ENCODE data around the gene DEPP1.

The DEPP1 gene

DNA sequence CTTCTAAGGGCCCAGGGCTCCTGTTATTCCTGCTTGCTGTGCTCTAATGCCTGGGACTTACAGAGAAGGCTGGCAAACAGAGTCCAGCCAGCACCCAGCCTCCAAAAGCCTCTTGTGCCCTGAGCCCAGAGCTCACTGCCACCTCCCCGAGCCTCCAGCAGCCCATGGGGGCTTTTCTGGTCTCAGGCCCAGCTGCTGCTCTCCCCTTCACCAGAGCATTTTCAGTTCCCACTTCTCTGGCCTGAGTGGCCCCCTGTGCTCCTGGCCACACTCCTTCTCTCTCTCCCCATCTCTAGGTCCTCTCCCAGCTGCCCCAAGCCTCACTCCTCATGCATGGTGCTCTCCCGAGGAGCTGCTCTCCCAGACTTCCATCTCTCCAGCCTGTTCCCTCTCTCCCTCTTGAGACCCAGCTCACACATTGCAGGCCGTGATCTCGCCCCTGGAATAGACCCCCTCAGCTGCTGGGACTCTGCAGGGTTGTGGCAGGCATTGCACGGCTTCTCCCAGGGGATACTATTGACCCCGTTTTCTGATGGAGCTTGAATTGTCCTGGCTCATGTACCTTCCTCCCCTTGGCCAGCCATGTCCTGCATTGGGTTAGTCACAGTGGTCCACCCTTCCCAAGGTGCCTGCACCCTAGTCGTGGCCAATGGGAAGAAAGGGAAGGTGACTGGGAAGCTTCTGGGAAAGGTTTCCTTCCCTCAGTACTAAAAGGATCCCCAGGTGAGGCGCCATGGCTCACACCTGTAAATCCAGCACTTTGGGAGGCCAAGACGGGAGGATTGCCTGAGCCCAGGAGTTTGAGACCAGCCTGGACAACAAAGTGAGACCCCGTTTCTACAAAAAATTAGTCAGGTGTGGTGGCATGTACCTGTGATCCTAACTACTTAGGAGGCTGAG is 28.0 kb downstream of the DEPP1 start:
- DNase-seq, result no peak

DNA sequence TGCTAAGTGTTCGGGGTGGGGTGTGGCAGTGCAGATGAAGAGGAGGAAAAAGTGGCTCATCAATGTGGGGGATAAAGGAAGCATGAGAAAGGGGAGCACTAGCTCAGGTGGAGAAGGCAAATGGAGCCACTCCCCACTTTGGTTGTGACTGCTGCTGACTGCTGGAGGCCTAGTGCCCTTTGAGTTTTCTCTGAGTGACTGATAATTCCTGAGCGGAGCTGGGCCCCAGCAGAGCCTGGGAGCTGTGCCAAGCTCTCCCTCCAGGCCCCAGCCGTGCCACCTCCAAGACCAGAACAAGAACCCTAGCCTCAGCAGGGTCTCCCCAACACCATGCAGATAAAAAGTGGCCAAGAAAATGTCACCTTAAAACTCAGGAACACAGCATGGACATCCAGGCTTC is 28.7 kb downstream of the DEPP1 start:
- no peak for DNase-seq

DNA sequence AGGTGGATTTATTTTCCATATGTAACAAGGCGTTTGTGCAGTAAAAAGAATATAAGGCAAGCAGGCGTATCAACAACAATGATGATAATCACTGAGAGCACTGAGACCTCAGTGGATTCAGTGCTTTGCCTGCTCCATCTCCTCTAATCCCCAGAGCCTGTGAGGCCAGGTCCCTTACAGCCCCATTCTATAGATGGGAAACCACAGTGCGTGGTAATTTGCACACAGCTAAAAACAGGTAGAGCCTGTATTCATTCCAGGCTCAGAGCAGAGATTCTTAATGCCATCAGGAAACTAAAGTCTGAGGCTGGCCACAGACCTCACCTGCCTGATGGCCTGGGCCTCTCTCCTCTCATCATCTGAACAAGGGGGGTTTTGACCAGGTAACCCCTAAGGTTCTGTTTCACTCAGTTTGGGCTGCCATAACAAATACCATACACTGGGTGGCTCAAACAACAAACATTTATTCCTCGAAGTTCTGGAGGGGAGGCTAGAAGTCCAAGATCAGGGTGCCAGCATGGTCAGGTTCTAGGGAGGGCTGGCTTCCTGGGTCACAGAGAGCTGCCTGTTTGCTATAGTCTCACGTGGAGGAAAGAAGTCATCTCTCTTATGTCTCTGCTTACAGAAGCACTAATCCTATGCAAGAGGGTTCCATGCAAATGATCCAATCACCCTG is 29.3 kb downstream of the DEPP1 start:
- DNase-seq, result no peak

DNA sequence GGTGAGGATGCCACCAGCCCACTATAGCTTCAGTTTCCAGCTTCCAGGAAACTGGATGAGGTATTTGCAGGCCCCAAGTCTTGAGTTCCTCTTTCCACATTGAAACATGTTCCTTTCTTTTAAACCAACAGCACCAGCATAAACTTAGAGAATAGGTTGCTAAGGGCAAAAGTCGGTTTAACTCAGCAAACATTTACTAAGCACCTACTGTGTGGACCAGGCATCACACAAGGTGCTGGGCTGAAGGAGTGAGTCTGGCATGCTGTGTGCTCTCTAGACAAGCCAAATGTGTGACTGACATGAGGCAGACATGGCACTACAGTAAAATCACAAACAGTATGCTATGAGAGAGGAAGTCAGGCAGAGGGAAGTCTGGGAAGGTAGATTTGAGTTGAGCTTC is 30.0 kb downstream of the DEPP1 start:
- DNase-seq, result no peak

DNA sequence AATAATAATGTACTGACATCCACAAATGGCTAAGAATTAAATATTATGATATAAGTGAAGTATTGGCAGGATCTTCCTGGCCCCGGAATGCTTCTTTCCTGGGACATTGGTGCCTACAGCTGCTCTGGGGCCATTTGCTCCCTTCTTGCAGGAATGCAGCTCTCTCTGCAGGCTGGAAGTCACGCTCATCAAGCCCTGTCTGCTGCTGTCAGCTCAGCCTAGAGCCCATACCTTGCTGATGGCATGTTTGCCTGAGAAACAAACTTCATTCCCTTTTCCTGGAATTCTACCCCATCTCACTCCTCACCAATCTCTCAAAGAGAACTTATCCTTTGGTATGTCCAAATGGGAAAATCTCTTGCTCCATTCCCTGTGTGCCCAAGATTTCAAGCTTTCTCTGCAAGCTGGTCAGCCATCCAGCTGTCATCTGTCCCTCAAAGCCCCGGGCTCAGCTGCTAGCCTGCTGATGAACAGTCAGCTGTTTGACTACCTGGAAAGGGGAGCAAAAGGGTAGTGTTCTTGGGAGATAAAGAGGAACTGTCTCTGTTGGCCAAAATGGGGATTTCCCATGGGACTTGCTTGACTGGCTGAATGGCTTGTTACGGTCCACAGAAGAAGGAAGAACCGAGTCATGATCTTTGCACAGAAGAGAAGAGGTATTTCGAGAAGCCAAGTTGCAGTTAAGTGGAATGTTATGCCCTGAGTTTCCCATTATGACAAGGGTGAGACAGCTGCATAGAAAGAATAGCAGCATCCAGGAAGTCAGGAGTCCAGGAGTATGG is 31.0 kb downstream of the DEPP1 start:
- no peak for DNase-seq

DNA sequence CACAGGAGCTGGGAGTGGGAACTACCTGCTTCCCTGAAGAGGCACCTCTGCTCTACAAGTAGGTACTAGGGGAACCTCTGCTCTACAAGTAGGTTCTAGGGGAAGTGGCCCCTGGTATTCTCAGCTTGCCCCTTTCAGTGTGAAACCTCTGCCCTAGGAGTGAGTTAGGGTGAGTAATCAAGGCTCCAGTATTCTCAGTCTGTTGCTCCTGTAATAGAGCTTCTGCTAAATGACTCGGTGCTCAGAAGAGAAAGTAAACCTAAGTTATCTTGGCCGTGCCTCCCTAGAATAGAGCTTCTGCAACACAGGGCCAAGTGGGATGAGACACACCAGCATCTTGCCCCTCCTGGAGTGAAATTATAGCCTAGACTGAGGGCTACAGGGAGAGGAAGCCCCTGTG is 32.4 kb downstream of the DEPP1 start:
- DNase-seq, result no peak

DNA sequence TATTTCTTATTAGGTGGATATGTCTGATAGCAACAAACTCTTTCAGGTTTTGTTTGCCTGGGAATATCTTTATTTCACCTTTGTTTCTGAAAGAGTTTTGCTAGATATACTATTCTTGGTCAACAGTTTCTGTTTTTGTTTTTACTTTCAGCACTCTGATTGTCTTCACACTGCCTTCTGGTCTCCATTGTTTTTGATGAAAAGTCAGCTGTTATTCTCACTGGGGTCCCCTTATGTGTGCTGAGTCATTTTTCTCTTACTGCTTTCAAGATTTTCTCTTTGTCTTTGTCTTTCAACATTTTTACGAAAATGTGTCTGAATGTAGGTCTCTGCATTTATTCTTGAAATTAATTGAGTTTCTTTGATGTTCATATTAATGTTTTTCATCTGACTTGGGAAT is 34.3 kb downstream of the DEPP1 start:
- no peak for DNase-seq

DNA sequence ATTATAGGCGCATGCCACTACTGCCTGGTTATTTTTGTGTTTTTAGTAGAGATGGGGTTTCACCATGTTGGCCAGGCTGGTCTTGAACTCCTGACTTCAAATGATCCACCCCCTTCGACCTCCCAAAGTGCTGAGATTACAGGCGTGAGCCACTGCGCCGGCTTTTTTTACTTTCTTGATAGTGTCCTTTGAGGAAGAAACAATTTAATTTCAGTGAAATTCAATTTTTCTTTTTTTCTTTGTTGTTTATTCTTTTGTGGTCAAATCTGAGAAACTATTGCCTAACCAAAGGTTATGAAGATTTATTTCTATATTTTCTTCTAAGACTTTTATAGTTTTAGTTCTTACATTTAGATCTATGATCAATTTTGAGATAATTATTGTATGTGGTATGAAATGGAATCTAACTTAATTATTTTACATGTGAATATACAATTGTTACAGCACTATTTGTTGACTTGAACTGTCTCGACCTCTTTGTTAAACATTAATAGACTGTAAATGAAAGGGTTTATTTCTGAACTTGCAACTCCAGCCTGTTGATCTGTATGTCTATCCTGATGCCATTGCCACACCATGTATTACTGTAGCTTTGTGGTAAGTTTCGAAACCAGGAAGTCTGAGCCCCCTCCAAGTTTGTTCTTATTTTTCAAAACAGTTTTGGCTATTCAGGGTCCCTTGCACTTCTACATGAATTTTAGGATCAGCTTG is 38.8 kb downstream of the DEPP1 start:
- DNase-seq, result no peak

DNA sequence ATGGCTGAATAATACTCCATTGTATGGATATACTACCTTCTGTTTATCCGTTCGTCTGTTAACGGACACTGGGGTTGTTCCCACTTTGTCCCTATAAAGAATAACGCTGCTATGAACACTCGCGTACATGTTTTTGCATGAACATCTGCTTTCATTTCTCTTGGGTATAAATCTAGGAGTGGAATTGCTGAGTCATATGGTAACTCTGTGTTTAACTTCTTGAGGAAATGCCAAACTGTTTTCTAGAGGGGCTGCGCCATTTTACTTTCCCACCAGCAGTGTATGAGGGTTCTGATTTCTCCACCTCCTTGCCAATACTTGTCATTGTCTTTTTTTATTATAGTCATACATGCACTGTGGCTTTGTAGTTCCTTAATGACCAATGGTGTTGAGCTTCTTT is 39.7 kb downstream of the DEPP1 start:
- no peak for DNase-seq

DNA sequence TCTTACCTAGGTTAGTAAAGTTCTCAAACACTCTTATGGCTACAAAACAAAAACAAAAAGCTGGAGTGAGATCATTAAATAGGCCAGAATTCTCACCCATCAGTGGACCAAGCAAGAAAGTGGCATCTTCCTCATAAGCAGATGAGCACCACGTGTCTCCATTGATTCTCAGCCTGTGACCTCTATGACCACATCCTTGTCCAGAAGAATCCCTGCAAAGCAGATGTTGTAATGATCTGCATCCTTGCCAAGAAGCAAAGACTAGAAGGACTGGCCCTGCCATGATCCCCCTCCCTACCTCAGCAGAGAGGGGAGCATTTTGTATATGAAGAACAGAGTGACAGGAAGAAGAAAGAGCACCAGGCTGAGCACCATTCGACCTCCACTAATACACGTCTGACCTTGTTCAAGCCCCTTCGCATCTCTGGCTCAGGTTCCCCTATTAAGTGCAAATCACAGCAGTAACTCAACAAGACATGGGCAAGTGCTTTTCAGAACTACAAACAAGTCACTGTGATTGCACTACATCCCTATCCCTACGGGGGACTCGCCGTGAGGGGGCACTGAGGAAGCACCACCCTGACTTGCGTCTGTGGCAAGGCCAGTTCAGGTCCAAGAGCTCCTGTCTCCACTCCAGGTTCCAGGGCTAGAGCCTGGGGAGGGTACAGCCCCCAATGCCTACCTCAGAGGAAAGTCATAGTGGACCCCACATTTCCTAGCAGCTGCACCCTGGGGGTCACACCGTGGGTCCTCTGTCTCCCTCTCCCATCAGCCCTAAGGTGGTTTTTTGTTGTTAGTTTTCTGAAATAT is 41.2 kb downstream of the DEPP1 start:
- no peak for DNase-seq

DNA sequence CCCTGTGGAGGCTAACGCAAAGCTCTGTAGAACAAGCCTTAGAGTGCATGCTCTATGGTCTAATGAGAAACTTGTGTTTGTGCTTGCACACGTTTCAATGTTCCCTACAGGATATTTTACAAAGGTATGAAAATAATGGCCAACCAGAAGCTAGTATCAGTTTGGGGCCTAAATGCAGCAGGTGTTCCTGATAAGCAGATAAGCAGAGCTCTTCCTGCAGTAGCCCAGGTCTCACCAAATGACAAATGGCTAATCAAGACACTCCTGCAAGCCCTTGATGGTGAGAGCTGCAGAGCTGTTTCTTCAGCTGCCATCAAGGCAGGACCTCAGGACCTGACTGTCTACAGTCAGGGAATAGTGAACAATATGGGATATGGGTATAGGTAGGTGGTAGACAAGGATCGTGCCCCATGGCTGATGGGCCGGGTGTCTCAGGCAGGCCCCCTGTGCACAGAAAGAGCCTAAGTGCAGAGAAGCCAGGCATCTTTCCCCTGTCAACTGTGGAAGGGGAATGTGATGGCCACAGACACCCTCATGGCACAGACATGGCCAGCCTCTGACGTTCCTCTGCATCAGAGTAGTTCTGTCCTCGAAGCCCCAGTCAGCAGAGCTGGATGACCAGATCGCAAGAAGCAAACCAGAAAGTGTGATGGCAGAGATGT is 42.2 kb downstream of the DEPP1 start:
- DNase-seq, result no peak

DNA sequence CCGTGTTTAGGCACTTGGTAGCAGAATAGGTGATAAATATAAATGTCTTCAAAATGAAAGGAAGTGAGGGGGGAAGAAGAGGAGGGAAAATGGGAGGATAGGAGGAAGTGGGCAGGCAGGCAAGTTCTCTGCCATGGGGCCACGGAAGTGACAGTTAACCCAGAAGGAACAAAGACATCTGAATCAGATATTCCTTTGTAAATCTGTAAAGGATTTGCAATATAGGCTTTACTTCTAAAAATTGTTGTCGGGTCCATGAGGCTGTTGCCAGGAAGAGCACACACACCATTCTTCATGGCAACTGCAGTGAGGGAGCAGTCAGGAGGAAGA is 42.7 kb downstream of the DEPP1 start:
- DNase-seq, result no peak

DNA sequence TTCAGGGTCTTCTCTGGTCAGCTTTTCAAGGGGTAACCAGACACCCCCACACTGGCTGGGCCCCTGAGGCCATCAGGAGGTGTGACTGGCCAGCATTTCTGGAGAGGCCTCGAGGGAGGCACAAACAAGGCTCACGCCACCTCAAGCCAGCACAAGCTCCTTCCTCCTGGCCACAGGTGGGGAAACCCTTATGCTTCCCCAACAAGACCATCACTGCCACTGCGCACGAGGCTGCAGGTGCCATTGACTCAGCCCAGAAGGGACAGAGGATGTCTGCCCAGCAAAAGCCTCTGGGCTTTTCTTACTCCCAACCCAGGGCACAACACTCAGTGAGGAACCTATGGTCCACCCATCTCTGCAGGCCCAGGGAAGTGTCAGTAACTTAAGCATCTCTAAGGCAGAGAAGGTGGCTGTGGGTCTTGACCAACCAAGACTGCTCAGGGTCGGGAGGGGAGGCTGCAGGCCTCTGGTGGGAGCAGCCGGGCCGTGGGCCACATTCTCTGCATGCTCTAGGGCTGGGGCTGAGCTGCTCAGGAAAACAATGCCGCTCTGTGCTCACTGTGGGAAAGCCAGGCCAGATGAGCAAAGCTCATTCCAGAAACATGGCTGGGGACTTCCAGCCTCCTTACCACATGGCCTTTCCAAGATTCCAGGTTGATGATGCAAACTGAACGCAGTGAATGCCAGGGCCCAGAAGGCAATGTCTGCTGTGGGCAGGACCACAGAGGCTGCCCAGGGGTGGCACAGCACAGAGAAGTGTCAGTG is 43.2 kb downstream of the DEPP1 start:
- DNase-seq, result no peak

DNA sequence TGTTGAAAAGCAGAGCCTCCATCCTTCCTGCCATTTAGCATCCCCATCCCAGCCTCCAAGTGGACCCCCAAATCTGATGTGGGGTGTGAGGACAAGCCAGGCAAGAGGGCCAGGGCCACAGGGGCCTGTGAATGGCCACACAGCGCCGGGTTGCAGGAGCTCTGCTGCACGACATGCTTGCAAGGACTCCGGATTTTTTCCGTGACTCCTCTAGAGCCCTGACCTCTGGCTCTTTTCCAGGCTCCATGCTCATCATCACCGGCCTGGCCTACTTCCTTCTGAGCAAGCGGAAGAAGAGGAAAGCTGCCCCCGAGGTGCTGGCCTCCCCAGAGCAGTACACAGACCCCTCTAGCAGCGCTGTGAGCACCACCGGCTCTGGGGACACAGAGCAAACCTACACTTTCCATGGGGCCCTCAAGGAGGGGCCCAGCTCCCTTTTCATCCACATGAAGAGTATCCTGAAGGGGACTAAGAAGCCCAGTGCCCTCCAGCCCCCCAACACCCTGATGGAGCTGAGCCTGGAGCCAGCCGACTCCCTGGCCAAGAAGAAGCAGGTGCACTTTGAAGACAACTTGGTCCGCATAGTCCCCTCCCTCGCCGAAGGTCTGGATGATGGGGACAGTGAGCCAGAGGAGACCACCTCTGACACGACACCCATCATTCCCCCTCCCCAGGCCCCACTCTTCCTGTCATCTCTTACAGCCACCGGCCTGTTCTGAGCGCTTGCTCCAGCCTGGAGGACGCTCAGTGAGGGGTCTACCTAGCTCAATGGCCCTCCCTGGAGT is 44.0 kb downstream of the DEPP1 start:
- no peak for DNase-seq

DNA sequence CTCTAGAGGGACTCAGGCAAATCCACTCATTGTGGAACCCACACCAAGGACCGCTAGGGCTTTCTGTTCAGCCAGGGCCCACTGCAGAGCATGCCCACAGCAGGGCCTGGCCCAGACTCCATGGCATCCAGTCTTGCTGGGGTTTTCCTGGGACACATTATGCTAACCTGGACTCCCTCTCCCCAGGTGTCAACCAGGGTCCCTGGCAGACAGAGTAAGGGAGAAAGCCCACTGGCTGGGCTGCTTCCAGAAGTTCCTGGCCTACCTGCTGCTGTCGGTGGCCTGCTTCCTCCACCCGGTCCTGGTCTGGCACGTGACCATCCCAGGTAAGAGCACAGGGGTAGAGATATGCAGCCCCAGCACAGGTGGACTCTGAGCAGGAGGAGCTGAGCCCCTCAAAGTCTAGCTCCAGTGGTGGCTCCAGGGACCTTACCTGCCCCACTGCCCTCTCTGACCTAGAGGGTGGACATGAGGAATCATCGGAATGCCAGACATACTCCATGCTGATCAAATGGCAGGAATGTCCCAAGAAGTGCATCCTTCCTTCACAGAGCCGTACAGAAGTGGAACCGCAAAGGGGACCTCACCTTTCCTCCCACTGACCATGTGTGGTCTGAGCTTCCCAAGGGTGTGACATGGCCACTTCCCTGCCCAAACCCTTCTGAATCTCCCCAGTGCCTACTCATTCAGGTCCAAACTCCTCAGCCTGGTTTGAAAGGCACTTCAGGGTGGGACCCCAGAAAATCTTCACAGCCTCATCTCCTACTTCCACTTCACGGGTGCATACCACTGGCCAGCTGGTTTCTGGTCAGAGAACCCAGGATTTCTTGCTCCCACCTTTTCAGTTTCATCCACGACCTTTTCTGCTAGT is 44.9 kb downstream of the DEPP1 start:
- no peak for DNase-seq

DNA sequence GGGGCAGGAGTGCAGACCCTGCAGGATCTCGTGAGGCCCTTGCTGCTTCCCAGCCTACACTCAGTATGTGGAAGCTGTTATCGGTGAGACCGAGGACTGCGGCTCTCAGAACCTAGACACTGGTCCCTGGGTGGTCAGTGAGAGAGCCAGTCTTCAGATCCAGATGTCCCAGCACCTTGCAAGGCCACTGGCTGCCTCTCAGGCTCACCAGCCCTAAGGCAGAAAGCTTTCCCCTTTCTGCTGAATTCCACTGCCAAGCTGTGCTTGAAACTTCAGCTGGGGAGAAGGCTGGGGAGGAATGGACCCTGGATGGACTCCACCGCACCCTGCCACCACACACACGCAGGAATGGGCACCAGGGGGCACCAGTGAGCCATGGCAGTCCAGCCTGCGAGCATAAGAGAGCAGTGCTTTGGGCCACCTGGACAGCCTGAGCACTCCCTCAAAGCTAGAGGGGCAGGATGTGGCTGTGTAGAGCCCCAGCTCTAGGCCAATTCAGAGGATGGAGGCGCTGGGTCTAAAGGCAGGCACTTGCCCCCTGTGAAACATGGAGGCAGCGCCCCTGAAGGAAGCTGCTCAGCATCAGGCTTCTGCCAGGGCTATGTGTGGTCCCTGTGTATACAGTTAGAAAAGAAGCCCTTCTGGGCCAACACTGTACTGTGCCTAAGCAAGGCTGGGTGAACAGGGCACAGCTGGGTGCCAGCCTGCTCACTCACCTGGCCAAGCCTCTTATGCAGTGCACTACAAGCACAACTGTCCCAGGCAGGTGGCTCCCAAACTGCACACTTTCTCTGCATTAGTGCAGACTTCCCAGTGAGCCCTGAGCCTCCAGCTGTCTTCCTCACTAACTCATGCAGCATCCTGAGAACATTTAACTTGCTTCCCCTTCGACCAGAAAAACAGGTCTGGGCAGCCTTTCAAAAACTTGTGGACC is 45.8 kb downstream of the DEPP1 start:
- DNase-seq, result peak; percentile 82

DNA sequence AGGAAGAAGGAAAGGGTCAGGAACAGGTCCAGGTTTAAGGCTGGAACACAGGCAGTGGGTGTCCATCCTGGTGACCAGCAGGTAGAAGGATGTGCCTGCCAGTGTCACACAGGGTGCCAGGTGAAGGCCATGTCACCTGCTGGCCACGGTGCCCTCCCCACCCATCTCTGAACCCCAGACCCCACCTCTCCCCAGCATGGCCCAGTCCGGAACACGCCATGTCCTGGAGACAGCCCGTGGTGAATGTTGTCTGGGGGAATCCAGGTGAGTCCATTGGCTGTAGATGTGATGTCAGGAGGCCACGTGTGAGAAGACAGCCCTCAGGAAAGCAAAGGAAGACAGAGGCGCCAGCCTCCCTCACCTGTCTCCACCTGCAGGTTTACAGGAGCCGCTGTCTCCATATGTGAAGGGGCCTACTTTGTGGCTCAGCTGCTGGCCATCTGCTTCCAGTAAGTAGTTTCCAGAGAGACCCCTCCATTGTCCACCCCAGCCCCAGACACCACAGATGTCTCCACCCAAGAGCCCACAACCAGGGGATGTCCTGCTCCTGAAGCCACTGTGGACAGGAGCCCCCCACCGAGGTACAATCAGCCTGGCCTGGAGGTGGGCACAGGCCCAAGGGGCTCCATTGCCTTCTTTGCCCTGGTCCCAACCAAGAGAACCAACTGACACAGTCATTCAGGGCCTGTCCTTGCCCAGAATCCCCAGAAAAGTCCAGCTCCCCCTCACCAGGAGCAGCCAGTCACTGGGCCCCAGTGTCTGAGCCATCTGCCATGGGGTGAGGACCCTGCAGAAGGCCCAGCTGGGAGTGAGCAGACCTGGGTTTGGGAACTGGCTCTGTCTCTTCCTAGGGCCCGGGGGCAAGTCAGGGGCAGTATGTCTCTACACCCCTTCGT is 46.7 kb downstream of the DEPP1 start:
- DNase-seq, result no peak

All from activated CD4-positive, alpha-beta T cell treated with anti-CD3 and anti-CD28 coated beads, Interleukin-10, Interleukin-2, amounts not matched to agents 100 ng/mL and 50 ng/mL, durations not matched to agents 16 hours and 8 hours (primary cell).